ENCODE data around the gene SAMSN1.

Gene SAMSN1

GRCh38 chr21:14545906-14546480 lies at the start of gene SAMSN1:
SAMSN1 (minus strand) TSS chr21:14546315; CDS start chr21:14546261, 54 bp downstream.
- peaks cover 45% of the 10 kb centered on the region for H3K4me1 Mint-ChIP-seq
- peak within 1 kb of the TSS; percentile 86 to 98 for H3K27ac Mint-ChIP-seq
- DNase-seq (peak; percentile 59 to 79), ATAC-seq (peak; percentile 97)
- H3K27me3 Mint-ChIP-seq, result no peaks in the 10 kb centered on the region
- peak within 1 kb of the TSS; percentile 88 to 95 for H3K4me3 Mint-ChIP-seq
- H3K9me3 Mint-ChIP-seq, result no peaks in the 10 kb centered on the region

- Mint-ChIP-seq H3K9me3 (peaks cover 17 to 20% of the 10 kb centered on the region in 2 donors), H3K27ac (no peak overlapping the region), H3K4me1 (peaks cover 24% of the 10 kb centered on the region), H3K4me3 (no peak overlapping the region), H3K27me3 (no peaks in the 10 kb centered on the region)
- DNase-seq (no peak), ATAC-seq (no peak)
Observed at GRCh38 chr21:14595449-14595848, 49.3 kb upstream of the SAMSN1 start.

GRCh38 chr21:14594967-14595366 lies 48.9 kb upstream of the SAMSN1 start:
- peaks cover 27% of the 10 kb centered on the region for H3K4me1 Mint-ChIP-seq
- DNase-seq (no peak), ATAC-seq (no peak)
- no peak overlapping the region for H3K4me3 Mint-ChIP-seq
- peaks cover 17 to 20% of the 10 kb centered on the region in 2 donors for H3K9me3 Mint-ChIP-seq
- no peaks in the 10 kb centered on the region for H3K27me3 Mint-ChIP-seq
- no peak overlapping the region for H3K27ac Mint-ChIP-seq

GRCh38 chr21:14593230-14593629 lies 47.1 kb upstream of the SAMSN1 start:
- H3K4me1 Mint-ChIP-seq, result peaks cover 32% of the 10 kb centered on the region

GRCh38 chr21:14592296-14593000 lies 46.3 kb upstream of the SAMSN1 start:
- DNase-seq (no peak), ATAC-seq (no peak)
- Mint-ChIP-seq H3K4me1 (peaks cover 32% of the 10 kb centered on the region), H3K4me3 (no peak overlapping the region), H3K27me3 (no peaks in the 10 kb centered on the region), H3K9me3 (peaks cover 20 to 22% of the 10 kb centered on the region in 2 donors), H3K27ac (peak overlapping the region; percentile 31 to 96)

More at GRCh38 chr21:14593230-14593629, 47.1 kb upstream of the SAMSN1 start:
- H3K9me3 Mint-ChIP-seq, result peaks cover 20 to 22% of the 10 kb centered on the region in 2 donors
- H3K4me3 Mint-ChIP-seq, result no peak overlapping the region
- DNase-seq (no peak), ATAC-seq (no peak)
- no peaks in the 10 kb centered on the region for H3K27me3 Mint-ChIP-seq
- H3K27ac Mint-ChIP-seq, result no peak overlapping the region

- peak overlapping the region; percentile 5 to 96 for H3K27ac Mint-ChIP-seq
- DNase-seq (peak; percentile 18 to 54), ATAC-seq (peak; percentile 85)
- H3K27me3 Mint-ChIP-seq, result no peaks in the 10 kb centered on the region
- peak overlapping the region; percentile 7 to 73 for H3K4me3 Mint-ChIP-seq
- H3K9me3 Mint-ChIP-seq, result peaks cover 15 to 18% of the 10 kb centered on the region in 2 donors
- peaks cover 32% of the 10 kb centered on the region for H3K4me1 Mint-ChIP-seq
Observed at GRCh38 chr21:14591882-14592281, 45.8 kb upstream of the SAMSN1 start.

GRCh38 chr21:14591377-14591776 lies 45.3 kb upstream of the SAMSN1 start:
- Mint-ChIP-seq H3K27me3 (no peaks in the 10 kb centered on the region), H3K9me3 (peaks cover 12 to 13% of the 10 kb centered on the region in 2 donors), H3K4me1 (peaks cover 32% of the 10 kb centered on the region), H3K4me3 (peak overlapping the region; percentile 7 to 73), H3K27ac (peak overlapping the region; percentile 29 to 96)
- DNase-seq (peak in 1 of 2 donors; percentile 21), ATAC-seq (peak; percentile 89)

GRCh38 chr21:14589855-14590563 lies 43.9 kb upstream of the SAMSN1 start:
- Mint-ChIP-seq H3K27me3 (no peaks in the 10 kb centered on the region), H3K9me3 (peaks cover 6 to 13% of the 10 kb centered on the region in 2 donors), H3K27ac (peak overlapping the region; percentile 79 to 82), H3K4me3 (peak overlapping the region; percentile 11 to 48), H3K4me1 (peaks cover 32% of the 10 kb centered on the region)
- no peak for DNase-seq
- peak; percentile 61 for ATAC-seq

GRCh38 chr21:14587266-14587665 lies 41.2 kb upstream of the SAMSN1 start:
- peaks cover 0 to 4% of the 10 kb centered on the region in 2 donors for H3K9me3 Mint-ChIP-seq
- H3K4me3 Mint-ChIP-seq, result no peak overlapping the region
- no peak overlapping the region for H3K27ac Mint-ChIP-seq
- H3K4me1 Mint-ChIP-seq, result peaks cover 22% of the 10 kb centered on the region
- no peak for ATAC-seq
- DNase-seq, result no peak
- H3K27me3 Mint-ChIP-seq, result no peaks in the 10 kb centered on the region

GRCh38 chr21:14585122-14585521 lies 39.0 kb upstream of the SAMSN1 start:
- ATAC-seq (no peak), DNase-seq (no peak)
- Mint-ChIP-seq H3K27me3 (no peaks in the 10 kb centered on the region), H3K4me3 (no peak overlapping the region), H3K9me3 (peaks cover 0 to 4% of the 10 kb centered on the region in 2 donors), H3K27ac (no peak overlapping the region), H3K4me1 (peaks cover 6% of the 10 kb centered on the region)

- no peak overlapping the region for H3K27ac Mint-ChIP-seq
- H3K9me3 Mint-ChIP-seq, result peaks cover 0 to 4% of the 10 kb centered on the region in 2 donors
- H3K27me3 Mint-ChIP-seq, result no peaks in the 10 kb centered on the region
- DNase-seq (no peak), ATAC-seq (no peak)
- H3K4me1 Mint-ChIP-seq, result peaks cover 2% of the 10 kb centered on the region
- no peak overlapping the region for H3K4me3 Mint-ChIP-seq
Observed at GRCh38 chr21:14584357-14585095, 38.4 kb upstream of the SAMSN1 start.

GRCh38 chr21:14583629-14584255 lies 37.6 kb upstream of the SAMSN1 start:
- Mint-ChIP-seq H3K27ac (no peak overlapping the region), H3K4me3 (no peak overlapping the region), H3K4me1 (no peaks in the 10 kb centered on the region), H3K9me3 (peaks cover 0 to 4% of the 10 kb centered on the region in 2 donors), H3K27me3 (no peaks in the 10 kb centered on the region)
- no peak for DNase-seq
- peak; percentile 43 for ATAC-seq

GRCh38 chr21:14582934-14583628 lies 37.0 kb upstream of the SAMSN1 start:
- DNase-seq (no peak), ATAC-seq (no peak)
- no peak overlapping the region for H3K4me3 Mint-ChIP-seq
- no peaks in the 10 kb centered on the region for H3K9me3 Mint-ChIP-seq
- no peaks in the 10 kb centered on the region for H3K27me3 Mint-ChIP-seq
- no peaks in the 10 kb centered on the region for H3K4me1 Mint-ChIP-seq
- no peak overlapping the region for H3K27ac Mint-ChIP-seq

GRCh38 chr21:14581902-14582457 lies 35.9 kb upstream of the SAMSN1 start:
- DNase-seq (no peak), ATAC-seq (no peak)
- H3K27me3 Mint-ChIP-seq, result no peaks in the 10 kb centered on the region
- H3K4me1 Mint-ChIP-seq, result no peaks in the 10 kb centered on the region
- no peak overlapping the region for H3K4me3 Mint-ChIP-seq
- H3K9me3 Mint-ChIP-seq, result no peaks in the 10 kb centered on the region
- no peak overlapping the region for H3K27ac Mint-ChIP-seq

Measured in stimulated activated naive CD8-positive, alpha-beta T cell treated with anti-CD3 and anti-CD28 coated beads, Interleukin-15, amount 100 ng/mL, for 72 hours (primary cell).